PC-3 (cell line): ENCODE results near the gene SLC5A10. TPM values are rescaled to one million over a fixed set of nuclear protein-coding genes. Genes with fewer than 3 reads are reported as not detected.

Source experiments
- ATAC-seq: fragments of 200-7000 bp; cut with Tn5 transposase; 2 replicates; pipeline ENCODE4 v1.9.1; 2020; ENCODE audit warnings: mild to moderate bottlenecking, moderate library complexity
- BruUV-seq: library from RNA; stranded (reverse); fragments of 400-500 nt; replicated peaks from 2 replicates; lab custom pipeline; 2021; lab: Mats Ljungman, UMichigan
- CTCF ChIA-PET: fragments of 300-600 bp; sonication (Branson Sonifier 250); formaldehyde crosslinking; loops from one replicate; lab custom pipeline; 2022; ENCODE audit warnings: antibody characterized with exemption; lab: Charles Lee
- POLR2A ChIA-PET: fragments of 300-600 bp; sonication (Branson Sonifier 250); formaldehyde crosslinking; loops from one replicate; lab custom pipeline; 2022; ENCODE audit warnings: antibody characterized with exemption; ENCODE audit not compliant: unreplicated experiment; lab: Charles Lee
- DNase-seq: peaks from one replicate; pipeline ENCODE4 v3.0.0-alpha.2; 2015
- H2AFZ ChIP-seq: fragments of 300-600 bp; sonication (generic); 2 replicates; pipeline ENCODE4 v1.6.0; 2016; ENCODE audit warnings: antibody characterized with exemption, low read length
- H3F3A ChIP-seq: fragments of 300-600 bp; sonication (generic); one replicate; pipeline ENCODE4 v1.6.0; 2017; ENCODE audit warnings: antibody characterized with exemption, low read length, control low read depth, mild to moderate bottlenecking; ENCODE audit not compliant: unreplicated experiment
- H3K27ac ChIP-seq: fragments of 300-600 bp; sonication (generic); 2 replicates; pipeline ENCODE4 v1.5.1; 2016; ENCODE audit warnings: mild to moderate bottlenecking, low read length
- H3K27me3 ChIP-seq: fragments of 300-600 bp; sonication (generic); 2 replicates; pipeline ENCODE4 v1.6.1; 2016; ENCODE audit warnings: low read length, mixed read lengths
- H3K36me3 ChIP-seq: fragments of 300-600 bp; sonication (generic); 2 replicates; pipeline ENCODE4 v1.6.1; 2016; ENCODE audit warnings: low read depth, mixed run types, low read length, mixed read lengths
- H3K4me1 ChIP-seq: fragments of 300-600 bp; sonication (generic); 2 replicates; pipeline ENCODE4 v1.5.1; 2016; ENCODE audit warnings: low read length; ENCODE audit not compliant: insufficient read depth
- H3K4me2 ChIP-seq: fragments of 300-600 bp; sonication (generic); 2 replicates; pipeline ENCODE4 v1.6.0; 2016; ENCODE audit warnings: low read length
- H3K4me3 ChIP-seq: fragments of 300-600 bp; sonication (generic); 2 replicates; pipeline ENCODE4 v1.5.1; 2016; ENCODE audit warnings: mild to moderate bottlenecking, low read length, mixed read lengths
- H3K79me2 ChIP-seq: fragments of 300-600 bp; sonication (generic); 2 replicates; pipeline ENCODE4 v1.6.1; 2017; ENCODE audit warnings: low read length, mixed read lengths
- H3K9ac ChIP-seq: fragments of 300-600 bp; sonication (generic); 2 replicates; pipeline ENCODE4 v1.6.0; 2016; ENCODE audit warnings: mild to moderate bottlenecking, low read length
- H3K9me2 ChIP-seq: fragments of 300-600 bp; sonication (generic); replicated peaks from 2 replicates; pipeline ENCODE4 v1.6.1; 2016; ENCODE audit warnings: mixed run types, low read length, mixed read lengths
- H3K9me3 ChIP-seq: fragments of 300-600 bp; sonication (generic); 2 replicates; pipeline ENCODE4 v1.6.1; 2016; ENCODE audit warnings: low read length, mixed read lengths
- H4K20me1 ChIP-seq: fragments of 300-600 bp; sonication (generic); 2 replicates; pipeline ENCODE4 v1.6.1; 2016; ENCODE audit warnings: low read length, mixed read lengths
- EZH2 ChIP-seq: fragments of 300-600 bp; sonication (generic); IDR thresholded peaks from one replicate; pipeline ENCODE4 v1.6.1; 2017; ENCODE audit warnings: antibody characterized with exemption, mild to moderate bottlenecking, low read length; ENCODE audit not compliant: unreplicated experiment
- EZH2phosphoT487 ChIP-seq: fragments of 300-600 bp; sonication (generic); IDR thresholded peaks from 2 replicates; pipeline ENCODE4 v1.6.1; 2018; ENCODE audit warnings: mild to moderate bottlenecking, antibody characterized with exemption, low read length, borderline replicate concordance
- intact Hi-C: fragments of 100-400 bp; cut with micrococcal nuclease; formaldehyde crosslinking; loops from 2 replicates; pipeline ENCODE4 v1.9.0; 2023
- total RNA-seq: library from RNA; depleted of rRNA; stranded (reverse); fragments of >200 nt; gene quantifications from 2 replicates; pipeline ENCODE4 v1.2.3, GENCODE V29; 2014
- TF ChIP-seq, protein P1 (sequence below): fragments of 300-600 bp; sonication (generic); conservative IDR thresholded peaks from 2 replicates; pipeline ENCODE4 v1.5.1; 2017; ENCODE audit warnings: antibody characterized with exemption, low read depth, mild to moderate bottlenecking, low read length

The SLC5A10 gene
- total RNA-seq, 1 experiment from 2014 or later, result not detected

DNA sequence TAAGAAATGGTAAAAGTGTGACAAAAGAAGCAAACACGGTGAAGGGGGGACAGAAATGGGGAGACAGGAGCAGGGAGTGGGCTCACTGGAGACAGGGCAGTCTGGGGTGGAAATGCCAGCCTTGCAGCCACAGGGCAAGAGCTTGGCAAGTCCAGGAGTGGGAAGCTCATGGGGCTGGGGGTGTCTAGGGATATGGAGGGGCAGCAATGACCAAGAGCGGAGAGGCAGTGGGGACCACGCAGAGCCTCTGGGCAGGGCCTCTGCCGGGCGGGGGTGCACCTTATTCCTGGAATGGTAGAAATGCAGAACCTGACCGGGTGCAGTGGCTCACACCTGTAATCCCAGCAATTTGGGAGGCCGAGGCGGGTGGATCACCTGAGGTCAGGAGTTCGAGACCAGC, 12.6 kb downstream of the SLC5A10 start:
- Histone ChIP-seq H3K36me3 (no peaks in the 10 kb centered on the region), H3K27me3 (no peaks in the 10 kb centered on the region), H3K4me2 (no peak overlapping the region), H3K79me2 (no peaks in the 10 kb centered on the region), H3K9me2 (no peaks in the 10 kb centered on the region), H3F3A (no peaks in the 10 kb centered on the region), H3K27ac (no peak overlapping the region), H3K4me3 (no peak overlapping the region), H3K9me3 (no peaks in the 10 kb centered on the region), H3K4me1 (peaks cover 23% of the 10 kb centered on the region), H4K20me1 (no peaks in the 10 kb centered on the region), H3K9ac (no peak overlapping the region), H2AFZ (no peak overlapping the region)
- POLR2A ChIA-PET, result no interaction called here
- CTCF ChIA-PET, result no interaction called here
- BruUV-seq, result no TSS peak
- ATAC-seq, result no peak
- no peak for DNase-seq
- intact Hi-C loops, result no loop called here
- TF ChIP-seq EZH2phosphoT487 (no peak), EZH2 (no peak)
- TF ChIP-seq, protein P1, sequence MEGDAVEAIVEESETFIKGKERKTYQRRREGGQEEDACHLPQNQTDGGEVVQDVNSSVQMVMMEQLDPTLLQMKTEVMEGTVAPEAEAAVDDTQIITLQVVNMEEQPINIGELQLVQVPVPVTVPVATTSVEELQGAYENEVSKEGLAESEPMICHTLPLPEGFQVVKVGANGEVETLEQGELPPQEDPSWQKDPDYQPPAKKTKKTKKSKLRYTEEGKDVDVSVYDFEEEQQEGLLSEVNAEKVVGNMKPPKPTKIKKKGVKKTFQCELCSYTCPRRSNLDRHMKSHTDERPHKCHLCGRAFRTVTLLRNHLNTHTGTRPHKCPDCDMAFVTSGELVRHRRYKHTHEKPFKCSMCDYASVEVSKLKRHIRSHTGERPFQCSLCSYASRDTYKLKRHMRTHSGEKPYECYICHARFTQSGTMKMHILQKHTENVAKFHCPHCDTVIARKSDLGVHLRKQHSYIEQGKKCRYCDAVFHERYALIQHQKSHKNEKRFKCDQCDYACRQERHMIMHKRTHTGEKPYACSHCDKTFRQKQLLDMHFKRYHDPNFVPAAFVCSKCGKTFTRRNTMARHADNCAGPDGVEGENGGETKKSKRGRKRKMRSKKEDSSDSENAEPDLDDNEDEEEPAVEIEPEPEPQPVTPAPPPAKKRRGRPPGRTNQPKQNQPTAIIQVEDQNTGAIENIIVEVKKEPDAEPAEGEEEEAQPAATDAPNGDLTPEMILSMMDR, result no peak

DNA sequence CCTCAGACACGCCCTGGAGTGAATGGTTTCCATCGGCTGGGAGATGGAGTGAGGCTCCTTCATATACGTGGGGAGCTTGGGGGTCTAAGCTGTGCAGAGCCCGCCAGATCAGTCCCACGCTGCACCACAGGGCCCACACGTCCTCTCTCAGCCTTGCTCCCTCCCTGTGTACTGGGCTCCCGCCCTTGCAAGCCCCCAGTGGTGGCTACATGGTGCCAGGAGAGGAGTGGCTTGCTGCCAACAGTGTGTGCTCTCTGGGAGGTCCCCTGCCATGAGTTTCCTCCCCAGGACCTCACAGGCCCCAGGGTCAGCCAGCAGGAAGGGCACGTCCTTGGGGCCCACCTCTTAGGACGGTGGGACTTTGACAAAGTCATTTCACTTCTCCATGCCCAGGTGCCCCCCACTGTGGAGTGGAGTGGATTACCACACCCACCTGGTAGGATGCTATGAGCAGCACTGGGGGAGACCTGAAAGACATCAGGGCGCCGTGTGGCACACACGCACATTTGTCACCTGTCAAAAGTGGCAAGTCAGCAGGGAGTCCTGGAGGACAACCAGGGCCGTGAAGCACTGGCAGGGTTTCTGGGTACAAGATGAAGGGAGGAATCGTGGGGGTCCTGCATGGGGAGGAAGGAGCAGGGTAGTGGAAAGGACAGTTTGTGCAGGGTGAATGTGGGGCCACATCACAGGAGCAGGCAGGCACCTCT, 13.7 kb downstream of the SLC5A10 start:
- no peaks in the 10 kb centered on the region for H3F3A ChIP-seq
- no peak overlapping the region for H2AFZ ChIP-seq
- no peaks in the 10 kb centered on the region for H3K27me3 ChIP-seq
- H3K4me1 ChIP-seq, result peaks cover 29% of the 10 kb centered on the region
- no peak overlapping the region for H3K27ac ChIP-seq
- ChIA-PET POLR2A (no interaction called here), CTCF (no interaction called here)
- no TSS peak for BruUV-seq
- no peaks in the 10 kb centered on the region for H3K79me2 ChIP-seq
- H3K9me3 ChIP-seq, result no peaks in the 10 kb centered on the region
- no peaks in the 10 kb centered on the region for H3K36me3 ChIP-seq
- H4K20me1 ChIP-seq, result no peaks in the 10 kb centered on the region
- TF ChIP-seq EZH2phosphoT487, result no peak
- TF ChIP-seq, protein P1, result no peak
- ATAC-seq (no peak), DNase-seq (no peak)
- no peak overlapping the region for H3K4me3 ChIP-seq
- no peak overlapping the region for H3K9ac ChIP-seq
- H3K4me2 ChIP-seq, result no peak overlapping the region
- intact Hi-C loops, result no loop called here
- no peaks in the 10 kb centered on the region for H3K9me2 ChIP-seq

DNA sequence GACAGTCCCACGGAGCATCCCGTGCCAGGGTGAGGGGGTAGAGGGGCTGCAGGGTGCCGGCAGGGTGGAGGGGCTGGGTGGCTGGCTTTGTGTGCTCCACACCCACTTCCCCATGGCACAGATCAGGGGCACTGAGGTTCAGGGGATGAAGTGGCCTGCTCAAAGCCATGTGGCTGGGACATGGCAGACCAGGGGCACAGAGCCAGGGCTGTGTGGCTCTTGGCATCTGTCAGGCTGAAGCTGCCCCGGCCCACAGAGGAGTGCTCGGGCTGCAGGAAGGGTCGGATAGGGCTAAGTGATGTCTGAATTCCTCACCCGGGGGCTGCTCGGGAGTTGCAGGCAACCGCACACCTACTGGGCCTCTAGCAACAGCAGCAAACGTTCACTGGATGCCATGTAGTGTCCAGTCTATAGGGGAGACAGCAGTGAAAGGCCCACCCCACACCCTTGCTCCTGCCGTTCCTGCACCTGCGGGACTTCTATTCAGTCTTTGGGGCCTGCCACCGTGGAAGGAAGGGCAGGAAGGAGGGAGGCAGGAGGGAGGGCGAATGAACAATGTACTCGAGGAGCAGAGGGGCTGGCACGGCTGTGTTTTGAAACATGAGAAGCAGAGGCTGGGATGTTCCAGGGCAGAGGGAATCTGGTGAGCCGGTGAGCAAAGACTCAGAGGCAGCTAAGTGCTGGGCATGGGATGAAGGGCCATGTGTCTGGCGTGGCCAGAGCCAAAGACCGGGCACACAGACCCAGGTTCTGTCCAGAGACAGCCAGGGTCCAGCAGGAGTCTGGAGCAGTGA, 15.1 kb downstream of the SLC5A10 start:
- no peak overlapping the region for H3K4me2 ChIP-seq
- H3K9me2 ChIP-seq, result no peaks in the 10 kb centered on the region
- intact Hi-C loops, result no loop called here
- no peak overlapping the region for H3K27ac ChIP-seq
- ChIA-PET CTCF (no interaction called here), POLR2A (no interaction called here)
- no peaks in the 10 kb centered on the region for H3K27me3 ChIP-seq
- no peak for TF ChIP-seq EZH2phosphoT487
- TF ChIP-seq, protein P1, result no peak
- no peaks in the 10 kb centered on the region for H3K36me3 ChIP-seq
- H3K9ac ChIP-seq, result no peak overlapping the region
- H3K9me3 ChIP-seq, result no peaks in the 10 kb centered on the region
- H4K20me1 ChIP-seq, result no peaks in the 10 kb centered on the region
- H3F3A ChIP-seq, result no peaks in the 10 kb centered on the region
- no peak overlapping the region for H3K4me3 ChIP-seq
- H3K4me1 ChIP-seq, result peaks cover 29% of the 10 kb centered on the region
- BruUV-seq, result no TSS peak
- H2AFZ ChIP-seq, result no peak overlapping the region
- DNase-seq, result no peak
- H3K79me2 ChIP-seq, result no peaks in the 10 kb centered on the region
- no peak for ATAC-seq
